ENCODE results near the gene POC1A.

The POC1A gene

DNA sequence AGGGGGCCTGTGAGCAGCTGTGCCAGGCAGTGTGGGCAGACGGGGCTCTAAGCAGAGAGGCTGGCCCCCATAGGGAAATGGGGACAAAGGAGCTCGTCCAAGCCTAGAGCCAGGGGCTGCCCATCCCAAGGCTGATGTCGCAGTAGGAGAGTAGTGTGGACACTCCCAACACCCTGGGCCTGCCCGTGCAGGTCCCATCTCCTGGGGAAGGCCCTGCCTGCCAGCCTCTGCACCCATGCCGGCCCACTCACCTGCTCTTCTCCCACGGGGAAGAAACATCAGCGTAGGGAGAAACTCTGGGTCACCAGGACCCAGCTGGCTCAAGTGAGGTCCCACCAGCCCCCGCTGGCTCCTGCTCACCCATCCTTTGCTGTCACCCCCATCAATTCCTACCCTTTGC, 87.2 kb downstream of the POC1A start:
- no peak for DNase-seq (ENCODE audit: low read depth)

DNA sequence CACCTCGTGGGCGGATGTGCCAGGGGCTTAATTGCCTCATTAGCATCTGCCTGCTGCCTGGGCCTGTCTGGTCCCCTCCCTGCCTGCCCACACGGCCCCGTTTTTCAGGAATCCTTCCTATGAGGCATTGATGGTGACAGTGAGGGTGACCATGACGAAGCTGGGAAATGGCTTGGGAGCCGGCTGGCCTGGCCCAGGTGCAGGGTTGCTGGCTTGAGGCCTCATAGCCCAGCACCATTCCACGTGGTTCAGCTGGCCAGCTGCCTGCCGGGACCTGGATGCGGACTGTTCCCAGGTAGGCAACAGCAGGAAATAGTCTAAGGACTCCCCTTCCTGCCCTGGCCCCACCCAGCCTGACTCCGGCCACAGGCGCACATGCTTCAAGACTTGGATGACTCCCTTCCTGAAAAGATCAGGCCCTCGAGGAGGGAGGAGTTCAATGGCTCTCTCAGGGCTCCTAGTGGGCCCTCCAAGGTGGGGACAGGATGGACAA, 88.9 kb downstream of the POC1A start:
- no peak for DNase-seq (ENCODE audit: low read depth)

DNA sequence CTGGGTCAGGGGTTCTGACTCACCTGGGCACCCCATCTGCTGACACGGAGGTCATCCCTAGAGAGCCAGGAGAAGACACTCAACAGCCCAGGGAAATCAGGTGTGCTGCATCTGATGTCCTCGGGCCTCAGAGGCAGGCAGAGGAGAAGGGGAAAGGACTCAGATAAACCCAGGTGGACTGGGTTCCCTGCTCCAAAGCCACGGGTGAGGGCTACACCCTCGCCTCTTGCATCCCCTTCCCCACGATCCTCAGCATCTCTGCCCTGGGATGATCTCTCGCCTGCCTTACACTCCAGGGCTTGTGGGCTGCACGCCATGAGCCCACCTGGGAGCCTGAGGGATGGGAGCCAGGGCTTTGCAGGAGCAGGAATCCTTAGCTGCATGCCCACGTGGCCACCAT, 89.7 kb downstream of the POC1A start:
- DNase-seq (ENCODE audit: low read depth): no peak

- no peak for DNase-seq (ENCODE audit: low read depth)
Measured at GRCh38 chr3:52063026-52063723, 91.0 kb downstream of the POC1A start.

DNA sequence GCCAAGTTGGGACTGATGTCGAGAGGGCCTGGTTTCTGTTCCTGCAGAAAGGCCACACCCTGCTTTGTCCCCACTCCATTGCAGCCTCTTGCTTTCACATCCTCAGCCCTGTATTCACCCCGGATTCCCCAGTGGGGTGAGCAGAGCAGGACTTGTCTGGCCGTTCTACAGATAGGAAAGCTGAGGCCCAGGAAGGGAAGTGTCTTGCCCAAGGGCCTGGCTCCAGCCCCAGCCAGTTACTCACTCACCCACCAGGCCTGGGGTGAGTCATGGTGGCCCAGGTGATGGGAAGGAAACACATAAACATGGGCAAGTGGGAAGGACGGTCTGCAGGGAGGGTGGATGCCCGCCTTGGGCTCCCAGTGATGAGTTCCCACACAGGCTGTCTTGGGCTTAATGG, 91.7 kb downstream of the POC1A start:
- DNase-seq (ENCODE audit: low read depth): no peak

DNA sequence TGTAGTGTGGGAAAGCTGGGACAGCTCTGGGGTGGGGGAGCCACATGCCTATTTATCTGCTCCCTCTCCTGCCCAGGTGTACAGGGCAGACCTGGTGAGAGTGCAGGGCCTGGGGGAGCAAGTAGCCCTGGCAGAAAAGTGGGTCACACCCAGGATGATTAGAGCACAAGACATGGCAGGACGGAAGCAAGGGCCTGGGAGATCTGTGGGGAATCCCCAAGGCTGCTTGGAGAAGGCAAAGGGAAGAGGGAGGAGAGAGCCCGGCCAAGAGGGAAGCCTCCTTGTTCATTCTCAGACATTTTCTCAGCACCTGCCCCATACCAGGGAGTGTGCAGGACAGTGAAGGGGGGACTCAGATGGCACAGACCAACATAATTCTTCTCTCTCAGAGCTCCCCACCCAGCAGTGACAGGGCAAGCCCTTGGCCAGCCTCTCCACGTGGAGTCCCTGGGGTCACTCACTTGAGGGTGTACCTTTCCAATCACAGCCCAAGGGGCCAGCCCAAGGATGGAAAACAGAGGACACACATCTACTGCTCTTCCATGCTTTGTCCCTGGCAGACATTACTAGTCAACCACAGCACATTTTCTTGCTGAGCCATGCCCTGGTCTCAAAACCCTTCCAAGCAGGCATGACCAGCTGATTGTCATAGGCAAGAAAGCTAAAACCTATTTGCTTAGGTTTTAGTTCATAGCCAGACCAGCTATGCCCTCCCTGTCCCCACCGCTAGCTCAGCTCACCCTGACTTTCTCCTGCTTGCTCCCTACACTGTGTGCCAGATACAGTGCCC, 92.9 kb downstream of the POC1A start:
- DNase-seq (ENCODE audit: low read depth): no peak

DNA sequence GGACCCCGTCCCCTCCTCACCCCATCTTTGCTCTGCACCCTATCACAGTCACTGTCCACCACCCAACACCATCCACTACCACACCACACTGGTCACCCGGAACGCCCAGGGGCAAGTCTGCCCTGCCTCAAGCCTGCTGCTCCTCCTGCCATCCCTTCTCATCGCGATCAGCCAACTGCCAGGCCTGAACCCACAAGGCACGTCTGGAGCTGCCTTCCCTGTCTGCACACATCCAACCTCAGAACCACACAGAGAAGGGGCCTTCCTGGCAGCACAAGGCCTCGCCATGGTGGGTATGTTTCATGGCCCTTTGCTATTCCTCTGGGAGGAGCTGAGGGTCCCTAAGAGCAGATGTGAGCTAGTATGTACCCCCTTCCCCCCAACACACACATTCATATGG, 94.4 kb downstream of the POC1A start:
- no peak for DNase-seq (ENCODE audit: low read depth)

GRCh38 chr3:52057812-52058495, 96.3 kb downstream of the POC1A start:
- DNase-seq (ENCODE audit: low read depth): no peak

DNA sequence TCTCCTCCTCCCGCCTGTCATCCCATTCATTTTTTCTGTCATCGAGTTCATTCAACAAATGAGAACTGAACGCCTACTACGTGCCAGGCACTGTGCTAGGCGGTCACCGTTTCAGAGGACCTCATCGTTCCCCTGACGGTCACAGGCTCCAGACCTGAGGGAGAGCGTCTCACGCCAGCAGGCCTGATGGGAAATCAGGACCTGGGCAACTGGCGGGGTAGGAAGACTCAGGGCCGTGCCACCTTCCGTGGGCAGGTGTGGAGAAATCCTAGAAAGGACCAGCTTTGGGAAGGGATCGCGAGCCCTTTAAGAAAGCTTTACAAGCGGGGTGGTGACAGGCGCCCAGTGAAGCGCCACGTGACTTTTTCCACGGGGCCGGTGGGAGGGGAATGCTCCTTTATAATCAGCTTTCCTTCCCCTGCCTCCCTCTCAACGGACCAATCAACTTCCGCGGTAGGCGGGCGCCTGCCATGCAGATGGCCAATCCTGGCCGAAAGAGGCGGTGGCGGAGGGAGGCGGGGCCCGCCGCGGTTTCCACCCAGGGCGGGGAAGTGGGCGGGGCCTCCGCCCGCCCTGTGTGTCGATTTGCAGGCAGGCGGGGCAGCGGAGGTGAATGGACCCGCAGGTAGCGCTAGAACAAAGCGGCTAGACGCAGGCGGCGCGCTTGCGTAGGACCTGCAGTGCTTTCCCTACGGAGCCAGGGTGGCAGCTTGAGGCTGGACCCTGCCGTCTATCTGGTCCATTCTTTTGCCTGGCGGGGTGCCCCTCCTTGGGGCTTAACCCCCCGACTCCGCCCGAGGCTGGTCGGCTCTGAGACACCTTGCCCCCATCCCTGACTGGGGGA, 97.0 kb downstream of the POC1A start:
- DNase-seq (ENCODE audit: low read depth): peak; percentile 97

GRCh38 chr3:52056521-52056967, 97.7 kb downstream of the POC1A start, which contains the start of gene DUSP7:
TSS of gene DUSP7 (minus strand) at chr3:52056571. CDS start at chr3:52056366, 205 bp downstream.
- peak; percentile 37 for DNase-seq (ENCODE audit: low read depth)

DNA sequence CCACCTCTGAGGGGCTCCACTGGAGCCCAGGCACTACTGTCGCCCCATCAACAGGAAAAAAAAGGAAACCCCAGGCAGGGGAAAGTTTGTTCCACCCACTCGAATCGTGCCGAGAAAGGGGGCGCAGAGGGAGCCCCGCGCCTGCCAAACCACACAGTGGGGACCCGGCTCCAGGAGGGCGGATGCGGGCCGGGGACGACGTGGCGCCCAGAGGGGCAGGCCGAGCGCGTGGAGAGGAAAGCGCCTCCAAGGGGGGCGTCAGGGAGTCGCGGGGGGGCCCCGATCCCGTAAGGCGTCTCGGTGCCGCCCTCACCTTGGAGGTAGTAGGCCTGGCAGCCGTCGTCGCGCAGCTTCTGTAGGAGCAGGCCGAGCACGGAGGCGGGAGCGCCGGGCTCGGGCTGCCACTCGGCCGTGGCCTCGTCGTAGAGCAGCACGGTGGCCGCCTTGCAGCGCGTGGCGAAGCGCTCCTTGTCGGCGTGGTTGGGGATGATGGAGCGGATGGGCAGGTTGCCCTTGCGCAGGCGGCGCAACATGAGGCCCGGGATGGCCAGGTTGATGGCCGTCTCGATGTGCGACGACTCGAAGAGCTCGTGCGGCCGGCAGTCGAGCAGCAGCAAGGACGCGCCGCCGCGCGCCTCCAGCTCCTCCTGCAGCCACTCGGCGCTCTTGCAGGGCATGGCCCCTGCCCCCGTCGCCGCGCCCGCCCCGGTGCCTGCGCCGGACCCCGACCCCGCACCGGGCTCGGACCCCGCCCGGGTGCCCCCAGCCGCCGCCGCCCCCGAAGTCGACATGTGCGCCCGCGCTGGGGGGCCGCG, 98.5 kb downstream of the POC1A start:
- no peak for DNase-seq (ENCODE audit: low read depth)

- no peak for DNase-seq (ENCODE audit: low read depth)
Measured at GRCh38 chr3:52054661-52055511, 99.3 kb downstream of the POC1A start.

DNA sequence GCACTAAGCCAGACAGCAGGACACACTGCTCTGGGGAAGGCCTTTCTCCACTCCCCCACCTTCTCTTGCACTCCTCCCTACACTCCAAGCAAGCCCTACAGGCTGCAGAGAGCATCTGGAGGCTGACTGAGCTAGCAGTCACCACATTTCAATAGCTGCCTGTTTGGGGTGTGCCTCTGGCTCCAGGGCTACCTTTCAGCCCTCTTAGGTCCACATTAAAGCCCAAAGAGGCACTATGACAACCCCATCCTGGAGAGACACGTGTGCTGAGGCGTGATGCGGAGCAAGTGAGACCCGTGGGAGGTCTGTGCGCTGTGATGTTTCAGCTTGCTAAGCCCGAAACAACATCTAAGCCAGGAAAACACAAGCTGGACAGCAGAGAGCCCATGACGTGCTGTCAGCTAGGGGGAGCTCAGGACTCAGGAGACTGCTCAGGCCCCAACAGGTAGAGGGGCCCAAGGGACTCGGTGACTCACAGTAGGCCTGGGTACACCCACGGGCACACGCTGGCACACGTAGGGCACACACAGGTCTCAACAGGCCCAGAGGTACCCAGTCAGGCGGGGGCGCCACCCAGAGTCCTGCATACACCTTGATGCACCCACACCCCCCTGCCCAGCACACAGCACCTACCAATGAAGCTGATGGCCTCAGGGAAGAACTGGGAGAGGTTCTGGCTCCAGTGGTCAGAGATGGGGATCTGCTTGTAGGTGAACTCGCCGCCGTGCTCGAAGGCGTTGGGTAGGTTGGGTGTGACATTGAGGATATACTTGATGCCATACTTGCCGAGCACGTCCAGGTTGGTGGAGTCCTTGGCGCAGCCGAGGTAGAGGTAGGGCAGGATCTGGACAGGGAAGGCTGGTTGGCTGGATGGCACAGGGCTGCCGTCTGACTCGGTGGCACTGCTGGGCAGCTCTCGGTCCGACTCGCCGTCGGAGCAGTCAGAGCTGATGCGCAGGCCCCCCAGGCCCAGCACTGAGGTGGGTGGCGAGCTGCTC, 100.6 kb downstream of the POC1A start:
- DNase-seq (ENCODE audit: low read depth): no peak

DNA sequence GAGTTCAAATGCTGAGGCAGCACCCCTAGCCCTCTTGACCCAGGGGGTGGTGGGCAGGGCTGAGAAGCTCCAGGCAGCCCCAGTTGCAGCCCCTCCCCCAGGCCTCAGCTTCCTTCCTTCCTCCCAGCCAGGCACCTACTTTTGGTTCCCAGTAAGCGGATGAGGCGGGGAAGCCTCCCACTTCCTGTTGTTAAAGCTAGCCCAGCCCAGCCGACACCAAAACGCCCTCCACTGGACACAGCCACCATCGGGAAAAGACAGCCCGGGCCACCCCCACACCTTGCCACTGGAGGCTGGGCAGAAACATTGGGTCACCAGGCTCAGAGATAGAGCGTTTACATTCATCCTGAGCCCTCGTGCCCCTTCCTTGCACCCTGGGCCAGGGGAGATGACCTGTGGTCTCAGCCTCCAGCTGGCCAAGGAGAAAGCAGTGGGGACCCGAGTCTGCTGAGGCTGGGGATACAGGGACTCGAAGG, 101.4 kb downstream of the POC1A start:
- DNase-seq (ENCODE audit: low read depth): no peak

GRCh38 chr3:52051444-52051843, 102.8 kb downstream of the POC1A start:
- no peak for DNase-seq (ENCODE audit: low read depth)

DNA sequence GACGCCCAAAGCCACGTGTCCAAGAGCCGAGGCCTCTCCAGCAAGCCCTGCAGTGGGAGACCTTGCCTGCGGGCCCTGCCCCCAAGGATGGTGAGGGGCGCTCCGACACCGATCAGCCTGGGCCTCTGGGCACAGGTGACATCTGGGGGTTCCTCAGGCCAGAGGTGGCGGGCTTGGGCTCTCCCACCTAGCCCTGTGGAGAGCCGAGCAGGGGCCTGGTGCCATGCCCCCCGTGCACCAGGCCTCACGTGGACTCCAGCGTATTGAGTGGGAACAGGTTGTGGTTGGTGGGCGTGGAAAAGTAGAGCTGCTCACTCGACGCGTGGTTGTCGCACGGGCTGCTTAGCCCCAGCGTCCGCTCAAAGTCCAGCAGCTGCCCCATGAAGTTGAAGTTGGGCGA, 103.7 kb downstream of the POC1A start:
- DNase-seq (ENCODE audit: low read depth): no peak

- DNase-seq (ENCODE audit: low read depth): no peak
Measured at GRCh38 chr3:52049503-52049902, 104.7 kb downstream of the POC1A start.

- DNase-seq (ENCODE audit: low read depth): no peak
Measured at GRCh38 chr3:52047295-52047960, 106.8 kb downstream of the POC1A start.

All from stimulated activated CD8-positive, alpha-beta memory T cell treated with anti-CD3 and anti-CD28 coated beads, Interleukin-7, amount 100 ng/mL, for 24 hours (primary cell).